ENCODE data around the gene SLC24A3.

GRCh38 chr20:19582782-19583181, 370.3 kb downstream of the SLC24A3 start:
- TF ChIP-seq CTCF (IDR thresholded peaks at IDR 0.05) (no peak), POLR2A (IDR thresholded peaks at IDR 0.05) (no peak)

Measured in upper lobe of left lung (tissue), 4 donors.